WTC11 (cell line): ENCODE results near the gene VGLL1. TPM values are rescaled to one million over a fixed set of nuclear protein-coding genes. Genes with fewer than 3 reads are reported as not detected.

ENCODE experiments used
- ATAC-seq: fragments of 200-7000 bp; cut with Tn5 transposase; 2 replicates; pipeline ENCODE4 v1.10.0; 2021; ENCODE audit warnings: mild to moderate bottlenecking, moderate library complexity
- CTCF ChIA-PET: fragments of 300-600 bp; sonication (Branson Sonifier 250); formaldehyde crosslinking; loops from one replicate; lab custom pipeline; 2021; ENCODE audit warnings: antibody characterized with exemption; lab: Charles Lee
- POLR2A ChIA-PET: fragments of 350-600 bp; sonication (Branson Sonifier 250); formaldehyde crosslinking; loops from one replicate; lab custom pipeline; 2021; ENCODE audit warnings: antibody characterized with exemption; lab: Charles Lee
- DNase-seq: peaks from one replicate; pipeline ENCODE4 v3.0.0; 2021; ENCODE audit warnings: low spot score
- H3K27ac Mint-ChIP-seq: 2 replicates; pipeline ENCODE4 v1.8.0; 2021; ENCODE audit warnings: mixed read lengths
- H3K27me3 Mint-ChIP-seq: 2 replicates; pipeline ENCODE4 v1.8.0; 2021; ENCODE audit warnings: low read depth, mild to moderate bottlenecking, moderate library complexity, mixed read lengths
- H3K36me3 Mint-ChIP-seq: 2 replicates; pipeline ENCODE4 v1.8.0; 2021; ENCODE audit warnings: mixed read lengths
- H3K4me1 Mint-ChIP-seq: 2 replicates; pipeline ENCODE4 v1.8.0; 2022; ENCODE audit warnings: mixed read lengths
- H3K4me3 Mint-ChIP-seq: 2 replicates; pipeline ENCODE4 v1.8.0; 2021; ENCODE audit warnings: mild to moderate bottlenecking, moderate library complexity, mixed read lengths
- H3K9me3 Mint-ChIP-seq: 2 replicates; pipeline ENCODE4 v1.8.0; 2021; ENCODE audit warnings: mixed read lengths
- ATF1 ChIP-seq: sonication (generic); formaldehyde crosslinking; IDR thresholded peaks from 2 replicates; pipeline ENCODE4 v1.8.1; 2023; ENCODE audit warnings: mild to moderate bottlenecking, moderate library complexity, missing genetic modification reagents
- CREM ChIP-seq: sonication (generic); formaldehyde crosslinking; IDR thresholded peaks from 2 replicates; pipeline ENCODE4 v1.8.1; 2022; ENCODE audit warnings: mild to moderate bottlenecking, missing genetic modification reagents, moderate library complexity
- EMX1 ChIP-seq: fragments of 250-450 bp; sonication (Bioruptor Pico); IDR thresholded peaks from 2 replicates; pipeline ENCODE4 v1.8.0; 2021; ENCODE audit warnings: mild to moderate bottlenecking
- ETV6 ChIP-seq: sonication (generic); formaldehyde crosslinking; IDR thresholded peaks from 2 replicates; pipeline ENCODE4 v1.8.1; 2022; ENCODE audit warnings: mild to moderate bottlenecking, missing genetic modification reagents
- GTF2I ChIP-seq: fragments of 250-450 bp; sonication (Bioruptor Pico); conservative IDR thresholded peaks from 2 replicates; pipeline ENCODE4 v1.4.0; 2021; ENCODE audit warnings: mild to moderate bottlenecking
- HMGA2 ChIP-seq: fragments of 250-450 bp; sonication (Bioruptor Pico); IDR thresholded peaks from 2 replicates; pipeline ENCODE4 v1.4.0; 2021; ENCODE audit warnings: mild to moderate bottlenecking, moderate library complexity
- JUN ChIP-seq: sonication (generic); formaldehyde crosslinking; IDR thresholded peaks from 2 replicates; pipeline ENCODE4 v1.8.0; 2023; ENCODE audit warnings: mild to moderate bottlenecking, missing genetic modification reagents
- MYBL2 ChIP-seq: sonication (generic); formaldehyde crosslinking; IDR thresholded peaks from 2 replicates; pipeline ENCODE4 v1.8.1; 2023; ENCODE audit warnings: mild to moderate bottlenecking, moderate library complexity, missing genetic modification reagents
- NR3C1 ChIP-seq: sonication (generic); formaldehyde crosslinking; conservative IDR thresholded peaks from 2 replicates; pipeline ENCODE4 v1.8.1; 2023; ENCODE audit warnings: low read depth, mild to moderate bottlenecking, missing genetic modification reagents
- SMAD4 ChIP-seq: sonication (generic); formaldehyde crosslinking; IDR thresholded peaks from 2 replicates; pipeline ENCODE4 v1.8.0; 2022; ENCODE audit warnings: mild to moderate bottlenecking, missing genetic modification reagents
- SP1 ChIP-seq: sonication (generic); formaldehyde crosslinking; conservative IDR thresholded peaks from 2 replicates; pipeline ENCODE4 v1.8.1; 2022; ENCODE audit warnings: missing genetic modification reagents
- TEAD1 ChIP-seq: sonication (generic); formaldehyde crosslinking; IDR thresholded peaks from 2 replicates; pipeline ENCODE4 v1.8.0; 2022; ENCODE audit warnings: mild to moderate bottlenecking, missing genetic modification reagents
- TP53 ChIP-seq: sonication (generic); formaldehyde crosslinking; IDR thresholded peaks from 2 replicates; pipeline ENCODE4 v1.8.1; 2023; ENCODE audit warnings: mild to moderate bottlenecking, missing genetic modification reagents
- ZNF416 ChIP-seq: fragments of 250-450 bp; sonication (Bioruptor Pico); IDR thresholded peaks from 2 replicates; pipeline ENCODE4 v1.9.0; 2021; ENCODE audit warnings: mild to moderate bottlenecking, inconsistent platforms
- ZNF671 ChIP-seq: fragments of 250-450 bp; sonication (Bioruptor Pico); IDR thresholded peaks from 2 replicates; pipeline ENCODE4 v1.8.0; 2021; ENCODE audit warnings: mild to moderate bottlenecking
- total RNA-seq: library from RNA; stranded (reverse); gene quantifications from 3 replicates; pipeline ENCODE4 v1.2.3, GENCODE V29; 2021
- TF ChIP-seq, protein P1 (sequence below): sonication (generic); formaldehyde crosslinking; IDR thresholded peaks from 2 replicates; pipeline ENCODE4 v1.8.0; 2023; ENCODE audit warnings: missing genetic modification reagents, mild to moderate bottlenecking, borderline replicate concordance
- TF ChIP-seq, protein P2 (sequence below): sonication (generic); formaldehyde crosslinking; IDR thresholded peaks from 2 replicates; pipeline ENCODE4 v1.8.1; 2022; ENCODE audit warnings: low read depth, missing genetic modification reagents, borderline replicate concordance
- TF ChIP-seq, protein P3 (sequence below): sonication (generic); formaldehyde crosslinking; IDR thresholded peaks from 2 replicates; pipeline ENCODE4 v1.8.1; 2023; ENCODE audit warnings: mild to moderate bottlenecking, missing genetic modification reagents
- TF ChIP-seq, protein P4 (sequence below): fragments of 250-450 bp; sonication (Bioruptor Pico); IDR thresholded peaks from 2 replicates; pipeline ENCODE4 v2.1.2; 2022; ENCODE audit warnings: mild to moderate bottlenecking, moderate library complexity
- TF ChIP-seq, protein P5 (sequence below): fragments of 250-450 bp; sonication (Bioruptor Pico); IDR thresholded peaks from 2 replicates; pipeline ENCODE4 v1.8.0; 2021; ENCODE audit warnings: mild to moderate bottlenecking
- TF ChIP-seq, protein P6 (sequence below): sonication (generic); formaldehyde crosslinking; IDR thresholded peaks from 2 replicates; pipeline ENCODE4 v1.8.0; 2022; ENCODE audit warnings: mild to moderate bottlenecking, missing genetic modification reagents
- TF ChIP-seq, protein P7 (sequence below): sonication (generic); formaldehyde crosslinking; IDR thresholded peaks from 2 replicates; pipeline ENCODE4 v1.8.1; 2022; ENCODE audit warnings: mild to moderate bottlenecking, missing genetic modification reagents, moderate library complexity, borderline replicate concordance

The VGLL1 gene
- total RNA-seq, 1 experiment from 2014 or later, result not detected

DNA sequence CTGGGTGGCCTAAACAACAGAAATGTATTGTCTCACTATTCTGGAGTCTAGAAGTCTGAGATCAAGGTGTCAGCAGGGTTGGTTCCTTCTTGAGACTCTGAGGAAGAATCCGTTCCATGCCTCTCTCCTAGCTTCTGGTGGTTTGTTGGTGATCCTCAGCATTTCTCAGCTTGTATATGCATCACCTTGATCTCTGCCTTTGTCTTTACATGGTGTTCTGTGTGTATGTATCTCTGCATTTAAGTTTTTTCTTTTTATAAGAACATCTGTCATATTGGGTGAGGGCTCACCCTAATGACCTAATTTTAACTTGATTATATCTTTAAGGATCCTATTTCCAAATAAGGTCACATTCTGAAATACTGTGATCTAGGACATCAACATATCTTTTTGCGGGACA, 65.3 kb downstream of the VGLL1 start (continued):
- TF ChIP-seq, protein P1, sequence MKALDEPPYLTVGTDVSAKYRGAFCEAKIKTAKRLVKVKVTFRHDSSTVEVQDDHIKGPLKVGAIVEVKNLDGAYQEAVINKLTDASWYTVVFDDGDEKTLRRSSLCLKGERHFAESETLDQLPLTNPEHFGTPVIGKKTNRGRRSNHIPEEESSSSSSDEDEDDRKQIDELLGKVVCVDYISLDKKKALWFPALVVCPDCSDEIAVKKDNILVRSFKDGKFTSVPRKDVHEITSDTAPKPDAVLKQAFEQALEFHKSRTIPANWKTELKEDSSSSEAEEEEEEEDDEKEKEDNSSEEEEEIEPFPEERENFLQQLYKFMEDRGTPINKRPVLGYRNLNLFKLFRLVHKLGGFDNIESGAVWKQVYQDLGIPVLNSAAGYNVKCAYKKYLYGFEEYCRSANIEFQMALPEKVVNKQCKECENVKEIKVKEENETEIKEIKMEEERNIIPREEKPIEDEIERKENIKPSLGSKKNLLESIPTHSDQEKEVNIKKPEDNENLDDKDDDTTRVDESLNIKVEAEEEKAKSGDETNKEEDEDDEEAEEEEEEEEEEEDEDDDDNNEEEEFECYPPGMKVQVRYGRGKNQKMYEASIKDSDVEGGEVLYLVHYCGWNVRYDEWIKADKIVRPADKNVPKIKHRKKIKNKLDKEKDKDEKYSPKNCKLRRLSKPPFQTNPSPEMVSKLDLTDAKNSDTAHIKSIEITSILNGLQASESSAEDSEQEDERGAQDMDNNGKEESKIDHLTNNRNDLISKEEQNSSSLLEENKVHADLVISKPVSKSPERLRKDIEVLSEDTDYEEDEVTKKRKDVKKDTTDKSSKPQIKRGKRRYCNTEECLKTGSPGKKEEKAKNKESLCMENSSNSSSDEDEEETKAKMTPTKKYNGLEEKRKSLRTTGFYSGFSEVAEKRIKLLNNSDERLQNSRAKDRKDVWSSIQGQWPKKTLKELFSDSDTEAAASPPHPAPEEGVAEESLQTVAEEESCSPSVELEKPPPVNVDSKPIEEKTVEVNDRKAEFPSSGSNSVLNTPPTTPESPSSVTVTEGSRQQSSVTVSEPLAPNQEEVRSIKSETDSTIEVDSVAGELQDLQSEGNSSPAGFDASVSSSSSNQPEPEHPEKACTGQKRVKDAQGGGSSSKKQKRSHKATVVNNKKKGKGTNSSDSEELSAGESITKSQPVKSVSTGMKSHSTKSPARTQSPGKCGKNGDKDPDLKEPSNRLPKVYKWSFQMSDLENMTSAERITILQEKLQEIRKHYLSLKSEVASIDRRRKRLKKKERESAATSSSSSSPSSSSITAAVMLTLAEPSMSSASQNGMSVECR (CRISPR knock-in tag), result no peak
- TF ChIP-seq EMX1 (no peak), ATF1 (CRISPR knock-in tag) (no peak), TP53 (CRISPR knock-in tag) (no peak)
- TF ChIP-seq, all 79 proteins: peak for 0

DNA sequence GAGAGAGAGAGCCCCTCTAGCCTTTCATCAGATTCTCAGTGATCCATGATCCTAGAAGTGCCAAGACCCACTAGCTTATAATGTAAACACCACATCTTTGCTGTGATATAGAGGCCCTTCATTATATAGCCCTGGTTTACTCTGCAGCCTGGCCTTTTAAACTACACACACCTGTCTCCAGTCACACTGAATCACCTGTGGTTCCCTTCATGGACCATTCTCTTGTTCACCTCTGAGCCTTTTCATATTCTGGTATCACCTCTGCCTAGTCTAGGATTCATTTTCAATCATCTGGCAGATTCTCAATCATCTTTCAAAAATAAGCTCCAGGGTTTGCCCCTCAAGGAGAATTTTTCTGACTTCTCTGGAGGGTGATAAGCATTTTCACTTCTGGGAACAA, 65.9 kb downstream of the VGLL1 start:
- CTCF ChIA-PET, result no interaction called here
- H3K9me3 Mint-ChIP-seq, result no peaks in the 10 kb centered on the region
- DNase-seq (no peak), ATAC-seq (no peak)
- TF ChIP-seq ZNF416, result no peak
- TF ChIP-seq ZNF671, result no peak
- TF ChIP-seq ETV6 (CRISPR knock-in tag), result no peak
- no peak for TF ChIP-seq NR3C1 (CRISPR knock-in tag)
- TF ChIP-seq, protein P2, sequence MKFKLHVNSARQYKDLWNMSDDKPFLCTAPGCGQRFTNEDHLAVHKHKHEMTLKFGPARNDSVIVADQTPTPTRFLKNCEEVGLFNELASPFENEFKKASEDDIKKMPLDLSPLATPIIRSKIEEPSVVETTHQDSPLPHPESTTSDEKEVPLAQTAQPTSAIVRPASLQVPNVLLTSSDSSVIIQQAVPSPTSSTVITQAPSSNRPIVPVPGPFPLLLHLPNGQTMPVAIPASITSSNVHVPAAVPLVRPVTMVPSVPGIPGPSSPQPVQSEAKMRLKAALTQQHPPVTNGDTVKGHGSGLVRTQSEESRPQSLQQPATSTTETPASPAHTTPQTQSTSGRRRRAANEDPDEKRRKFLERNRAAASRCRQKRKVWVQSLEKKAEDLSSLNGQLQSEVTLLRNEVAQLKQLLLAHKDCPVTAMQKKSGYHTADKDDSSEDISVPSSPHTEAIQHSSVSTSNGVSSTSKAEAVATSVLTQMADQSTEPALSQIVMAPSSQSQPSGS (CRISPR knock-in tag), result no peak
- TF ChIP-seq, protein P3, sequence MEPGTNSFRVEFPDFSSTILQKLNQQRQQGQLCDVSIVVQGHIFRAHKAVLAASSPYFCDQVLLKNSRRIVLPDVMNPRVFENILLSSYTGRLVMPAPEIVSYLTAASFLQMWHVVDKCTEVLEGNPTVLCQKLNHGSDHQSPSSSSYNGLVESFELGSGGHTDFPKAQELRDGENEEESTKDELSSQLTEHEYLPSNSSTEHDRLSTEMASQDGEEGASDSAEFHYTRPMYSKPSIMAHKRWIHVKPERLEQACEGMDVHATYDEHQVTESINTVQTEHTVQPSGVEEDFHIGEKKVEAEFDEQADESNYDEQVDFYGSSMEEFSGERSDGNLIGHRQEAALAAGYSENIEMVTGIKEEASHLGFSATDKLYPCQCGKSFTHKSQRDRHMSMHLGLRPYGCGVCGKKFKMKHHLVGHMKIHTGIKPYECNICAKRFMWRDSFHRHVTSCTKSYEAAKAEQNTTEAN (CRISPR knock-in tag), result no peak
- TF ChIP-seq, protein P4, sequence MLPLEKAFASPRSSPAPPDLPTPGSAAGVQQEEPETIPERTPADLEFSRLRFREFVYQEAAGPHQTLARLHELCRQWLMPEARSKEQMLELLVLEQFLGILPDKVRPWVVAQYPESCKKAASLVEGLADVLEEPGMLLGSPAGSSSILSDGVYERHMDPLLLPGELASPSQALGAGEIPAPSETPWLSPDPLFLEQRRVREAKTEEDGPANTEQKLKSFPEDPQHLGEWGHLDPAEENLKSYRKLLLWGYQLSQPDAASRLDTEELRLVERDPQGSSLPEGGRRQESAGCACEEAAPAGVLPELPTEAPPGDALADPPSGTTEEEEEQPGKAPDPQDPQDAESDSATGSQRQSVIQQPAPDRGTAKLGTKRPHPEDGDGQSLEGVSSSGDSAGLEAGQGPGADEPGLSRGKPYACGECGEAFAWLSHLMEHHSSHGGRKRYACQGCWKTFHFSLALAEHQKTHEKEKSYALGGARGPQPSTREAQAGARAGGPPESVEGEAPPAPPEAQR (CRISPR knock-in tag), result no peak
- TF ChIP-seq TEAD1 (CRISPR knock-in tag), result no peak
- TF ChIP-seq GTF2I (CRISPR knock-in tag), result no peak
- no peak overlapping the region for H3K27ac Mint-ChIP-seq
- H3K4me1 Mint-ChIP-seq, result no peaks in the 10 kb centered on the region
- H3K36me3 Mint-ChIP-seq, result no peaks in the 10 kb centered on the region
- no peaks in the 10 kb centered on the region for H3K27me3 Mint-ChIP-seq
- H3K4me3 Mint-ChIP-seq, result no peak overlapping the region
- POLR2A ChIA-PET, result no interaction called here

DNA sequence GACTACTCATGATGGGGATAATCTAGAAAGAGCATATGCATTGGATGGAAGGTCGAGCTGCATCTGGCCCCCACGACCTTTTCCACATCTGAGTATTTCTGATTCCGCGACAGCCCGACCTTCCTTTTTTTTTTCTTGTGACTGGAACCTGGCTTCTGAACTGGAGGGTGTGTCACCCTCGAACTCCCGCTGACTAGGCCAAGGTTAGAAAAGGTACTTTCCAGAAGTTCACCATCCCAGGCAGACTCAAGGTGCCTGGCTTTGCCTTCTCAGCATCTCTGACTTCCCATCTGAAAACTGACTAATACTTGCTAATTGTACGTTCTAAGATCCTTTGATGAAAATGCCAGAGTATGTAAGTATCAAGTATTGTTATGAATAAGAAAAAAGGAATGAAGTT, 66.6 kb downstream of the VGLL1 start:
- Mint-ChIP-seq H3K27me3 (no peaks in the 10 kb centered on the region; the same call in 1 of the 2 replicates), H3K4me1 (no peaks in the 10 kb centered on the region), H3K36me3 (no peaks in the 10 kb centered on the region)
- no peak for DNase-seq
- TF ChIP-seq NR3C1 (CRISPR knock-in tag), result no peak
- TF ChIP-seq, protein P5, sequence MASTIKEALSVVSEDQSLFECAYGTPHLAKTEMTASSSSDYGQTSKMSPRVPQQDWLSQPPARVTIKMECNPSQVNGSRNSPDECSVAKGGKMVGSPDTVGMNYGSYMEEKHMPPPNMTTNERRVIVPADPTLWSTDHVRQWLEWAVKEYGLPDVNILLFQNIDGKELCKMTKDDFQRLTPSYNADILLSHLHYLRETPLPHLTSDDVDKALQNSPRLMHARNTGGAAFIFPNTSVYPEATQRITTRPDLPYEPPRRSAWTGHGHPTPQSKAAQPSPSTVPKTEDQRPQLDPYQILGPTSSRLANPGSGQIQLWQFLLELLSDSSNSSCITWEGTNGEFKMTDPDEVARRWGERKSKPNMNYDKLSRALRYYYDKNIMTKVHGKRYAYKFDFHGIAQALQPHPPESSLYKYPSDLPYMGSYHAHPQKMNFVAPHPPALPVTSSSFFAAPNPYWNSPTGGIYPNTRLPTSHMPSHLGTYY (CRISPR knock-in tag), result no peak
- TF ChIP-seq ATF1 (CRISPR knock-in tag), result no peak
- no peak for TF ChIP-seq MYBL2
- TF ChIP-seq, protein P6, sequence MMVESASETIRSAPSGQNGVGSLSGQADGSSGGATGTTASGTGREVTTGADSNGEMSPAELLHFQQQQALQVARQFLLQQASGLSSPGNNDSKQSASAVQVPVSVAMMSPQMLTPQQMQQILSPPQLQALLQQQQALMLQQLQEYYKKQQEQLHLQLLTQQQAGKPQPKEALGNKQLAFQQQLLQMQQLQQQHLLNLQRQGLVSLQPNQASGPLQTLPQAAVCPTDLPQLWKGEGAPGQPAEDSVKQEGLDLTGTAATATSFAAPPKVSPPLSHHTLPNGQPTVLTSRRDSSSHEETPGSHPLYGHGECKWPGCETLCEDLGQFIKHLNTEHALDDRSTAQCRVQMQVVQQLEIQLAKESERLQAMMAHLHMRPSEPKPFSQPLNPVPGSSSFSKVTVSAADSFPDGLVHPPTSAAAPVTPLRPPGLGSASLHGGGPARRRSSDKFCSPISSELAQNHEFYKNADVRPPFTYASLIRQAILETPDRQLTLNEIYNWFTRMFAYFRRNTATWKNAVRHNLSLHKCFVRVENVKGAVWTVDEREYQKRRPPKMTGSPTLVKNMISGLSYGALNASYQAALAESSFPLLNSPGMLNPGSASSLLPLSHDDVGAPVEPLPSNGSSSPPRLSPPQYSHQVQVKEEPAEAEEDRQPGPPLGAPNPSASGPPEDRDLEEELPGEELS (CRISPR knock-in tag), result no peak
- TF ChIP-seq, protein P7, sequence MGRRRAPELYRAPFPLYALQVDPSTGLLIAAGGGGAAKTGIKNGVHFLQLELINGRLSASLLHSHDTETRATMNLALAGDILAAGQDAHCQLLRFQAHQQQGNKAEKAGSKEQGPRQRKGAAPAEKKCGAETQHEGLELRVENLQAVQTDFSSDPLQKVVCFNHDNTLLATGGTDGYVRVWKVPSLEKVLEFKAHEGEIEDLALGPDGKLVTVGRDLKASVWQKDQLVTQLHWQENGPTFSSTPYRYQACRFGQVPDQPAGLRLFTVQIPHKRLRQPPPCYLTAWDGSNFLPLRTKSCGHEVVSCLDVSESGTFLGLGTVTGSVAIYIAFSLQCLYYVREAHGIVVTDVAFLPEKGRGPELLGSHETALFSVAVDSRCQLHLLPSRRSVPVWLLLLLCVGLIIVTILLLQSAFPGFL (CRISPR knock-in tag), result no peak
- no peak for TF ChIP-seq CREM (CRISPR knock-in tag)
- no peak for TF ChIP-seq HMGA2 (CRISPR knock-in tag)
- no peak for TF ChIP-seq SMAD4
- no peak for TF ChIP-seq JUN (CRISPR knock-in tag)
- no peak for TF ChIP-seq SP1 (CRISPR knock-in tag)
- TF ChIP-seq, all 79 proteins: peak for 0
- no peak overlapping the region for H3K4me3 Mint-ChIP-seq
- CTCF ChIA-PET, result no interaction called here
- POLR2A ChIA-PET, result no interaction called here
- no peak for ATAC-seq
- H3K9me3 Mint-ChIP-seq, result no peaks in the 10 kb centered on the region
- no peak overlapping the region for H3K27ac Mint-ChIP-seq
